HG03439 (cell line): ENCODE results near the gene NDRG4.
A peak's percentile ranks its signal among the peaks of the same experiment; 100 is the strongest.

ENCODE experiments used
- ATAC-seq: cut with Tn5 transposase; IDR thresholded peaks from one replicate; pipeline ENCODE4 v1.9.1; 2021; ENCODE audit warnings: mild to moderate bottlenecking, moderate library complexity; ENCODE audit not compliant: unreplicated experiment

NDRG4 gene

DNA sequence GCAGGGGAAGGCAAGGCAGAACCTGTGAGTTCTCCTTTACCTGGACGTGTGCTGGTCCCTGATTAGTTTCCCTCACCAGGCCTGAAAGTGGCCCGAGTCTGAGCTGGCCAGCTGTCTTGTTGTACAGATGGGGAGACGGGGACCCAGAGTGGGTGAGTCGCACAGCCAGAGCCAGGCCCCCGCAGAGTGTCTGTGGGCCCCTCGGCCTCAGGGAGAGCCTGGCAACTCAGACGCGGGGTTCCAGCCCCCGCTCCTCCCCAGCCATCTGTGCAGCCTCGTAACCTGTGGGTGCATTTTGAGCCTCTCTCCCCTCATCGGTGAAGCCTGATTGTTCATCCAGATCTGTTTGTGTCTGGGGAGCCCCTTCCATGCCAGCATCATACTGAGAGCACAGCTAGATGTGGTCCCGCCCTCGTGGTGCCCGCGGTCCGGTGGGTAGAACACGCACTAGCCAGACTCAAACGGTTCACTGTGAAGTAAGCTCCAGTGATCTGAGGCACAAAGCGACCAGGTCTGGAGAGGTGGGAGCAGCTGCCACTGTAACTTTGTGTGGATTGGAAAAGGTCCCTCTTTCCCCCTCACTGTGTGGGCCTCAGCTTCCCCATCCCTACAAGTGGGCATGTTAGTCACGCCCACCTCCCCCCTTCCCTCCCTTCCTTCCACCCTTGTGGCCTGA lies 6.0 kb upstream of the NDRG4 start:
- no peak for ATAC-seq

DNA sequence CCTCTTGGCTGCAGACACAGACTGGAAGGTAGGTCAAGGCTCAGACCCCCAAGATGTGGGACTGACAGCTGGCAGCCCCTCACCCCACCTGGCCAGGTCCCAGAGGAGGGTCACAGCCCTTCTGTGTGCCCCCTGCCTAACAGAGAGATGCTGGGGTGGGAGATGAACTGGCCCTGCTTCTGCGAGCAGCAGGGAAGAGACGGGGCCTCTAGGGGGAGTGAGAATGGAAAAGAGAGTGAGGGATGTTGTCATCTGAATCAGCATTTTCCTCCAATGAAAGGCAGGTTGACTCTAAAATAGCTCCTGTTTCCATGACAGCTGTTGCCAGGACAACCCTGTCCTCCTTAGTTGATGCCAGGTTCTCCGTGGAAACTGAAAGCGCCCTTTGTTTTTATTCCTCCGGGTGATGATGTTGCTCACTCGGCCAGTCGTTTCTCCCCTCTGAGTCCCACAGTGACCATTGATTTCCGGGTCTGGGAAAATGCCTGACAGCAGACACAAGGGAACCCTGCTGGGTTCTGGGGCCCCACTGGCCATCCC lies 4.9 kb upstream of the NDRG4 start:
- peak; percentile 48 for ATAC-seq

DNA sequence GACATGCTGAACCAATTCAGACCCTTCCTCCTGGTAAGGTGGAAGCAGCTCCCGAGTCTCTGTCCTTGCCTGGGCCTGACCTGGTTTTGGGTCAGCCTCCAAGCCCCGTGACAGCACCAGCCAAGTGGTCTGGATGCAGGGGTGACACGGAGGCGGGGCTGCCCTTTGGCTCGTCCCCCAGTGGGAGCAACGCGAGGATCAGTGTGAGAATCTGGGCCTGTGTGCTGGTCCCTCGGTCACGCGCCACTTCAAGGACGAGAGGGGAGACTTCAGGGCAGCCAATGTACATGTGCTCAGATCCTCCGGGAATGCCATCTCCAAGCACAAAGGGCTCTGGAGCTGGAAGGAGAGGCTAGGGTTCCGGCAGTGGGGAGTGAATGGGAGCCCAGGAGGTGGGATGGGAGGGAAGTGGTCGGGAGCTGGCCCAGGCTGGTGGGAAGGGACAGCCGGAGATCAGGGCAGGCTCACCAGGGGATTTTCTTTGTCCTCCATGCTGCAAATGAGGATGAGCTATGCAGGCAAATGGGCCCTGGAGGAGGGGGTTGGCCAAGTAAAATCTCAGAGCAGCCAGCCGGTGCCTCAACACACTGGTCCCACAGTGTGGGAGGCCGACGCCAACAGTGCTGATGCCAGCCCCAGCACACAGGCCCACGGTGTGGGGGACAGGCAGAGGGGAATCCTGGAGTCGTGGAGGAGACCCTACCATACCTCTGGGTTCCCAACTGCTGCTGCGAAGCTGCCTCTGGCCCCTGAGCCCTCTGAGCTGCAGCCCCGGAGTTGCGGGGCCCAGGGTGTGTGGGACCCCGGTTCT lies 4.2 kb upstream of the NDRG4 start:
- ATAC-seq, result no peak

DNA sequence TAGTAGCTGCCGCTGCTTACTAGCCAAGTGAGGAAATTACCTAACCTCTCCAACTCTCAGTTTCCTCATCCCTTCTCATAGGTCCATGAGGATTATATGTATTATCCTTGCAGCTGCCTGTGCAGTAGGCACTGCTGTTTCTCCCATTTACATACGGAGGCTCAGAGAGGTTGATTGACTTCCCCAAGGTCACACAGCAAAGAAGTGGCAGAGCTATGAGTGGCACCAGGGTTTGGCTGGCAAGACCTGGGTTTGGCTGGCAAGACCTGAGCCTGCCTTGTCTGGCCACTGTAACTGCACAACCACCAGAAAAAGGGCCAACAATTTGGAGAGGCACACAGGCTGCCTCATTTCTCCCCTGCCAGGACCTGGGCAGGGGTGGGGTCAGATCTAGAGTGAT lies 2.5 kb upstream of the NDRG4 start:
- ATAC-seq, result no peak

DNA sequence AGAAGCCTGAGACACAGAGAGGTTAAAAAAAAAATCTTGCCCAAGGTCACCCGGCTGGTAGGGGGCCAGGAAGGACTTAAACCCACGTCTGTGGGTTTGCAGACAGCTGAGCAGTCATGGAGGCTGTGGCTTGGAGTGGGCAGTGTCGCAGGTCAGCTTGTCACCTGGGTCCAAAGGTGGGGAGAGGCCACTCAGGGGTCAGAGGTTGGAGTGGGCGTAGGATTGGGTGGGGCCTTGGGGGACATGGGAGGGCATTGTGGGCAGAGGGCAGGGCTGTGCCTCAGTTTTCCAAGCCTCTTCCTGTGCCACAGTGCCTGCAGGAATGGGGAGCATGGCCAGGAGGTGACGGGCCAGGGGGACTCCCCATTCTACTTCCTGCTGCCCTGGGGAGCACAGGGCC lies 2.0 kb upstream of the NDRG4 start:
- no peak for ATAC-seq

DNA sequence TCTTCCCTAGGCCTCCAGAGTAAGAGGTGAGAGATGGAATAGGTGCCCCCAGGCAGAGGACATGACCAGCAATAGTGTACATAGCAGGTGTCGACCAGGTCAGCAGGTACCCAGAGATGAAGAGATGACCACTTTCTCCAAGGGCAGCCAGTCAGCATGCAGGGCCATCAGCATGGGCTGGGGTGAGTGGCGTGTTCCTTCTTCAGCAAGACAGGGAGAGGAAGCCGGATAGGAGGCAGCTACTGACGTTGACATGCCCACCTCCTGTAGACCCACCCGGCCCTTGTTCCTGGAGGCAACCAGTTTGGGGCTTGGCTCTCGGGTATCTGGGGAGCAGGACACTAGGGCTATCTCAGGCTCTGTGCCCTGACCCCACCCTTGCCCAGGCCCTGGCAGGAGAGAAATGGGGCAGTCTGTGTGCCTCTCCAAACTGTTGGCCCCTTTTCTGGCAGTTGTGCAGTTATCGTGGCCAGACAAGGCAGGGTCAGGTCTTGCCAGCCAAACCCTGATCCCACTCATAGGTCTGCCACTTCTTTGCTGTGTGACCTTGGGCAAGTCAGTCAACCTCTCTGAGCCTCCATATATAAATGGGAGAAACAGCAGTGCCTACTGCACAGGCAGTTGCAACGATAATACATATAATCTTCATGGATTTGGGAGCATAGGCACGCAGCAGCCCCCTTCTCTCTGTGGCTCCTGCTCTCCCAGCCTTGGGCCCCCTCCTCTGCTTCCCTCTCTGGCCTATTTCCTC lies 1.4 kb upstream of the NDRG4 start:
- no peak for ATAC-seq

DNA sequence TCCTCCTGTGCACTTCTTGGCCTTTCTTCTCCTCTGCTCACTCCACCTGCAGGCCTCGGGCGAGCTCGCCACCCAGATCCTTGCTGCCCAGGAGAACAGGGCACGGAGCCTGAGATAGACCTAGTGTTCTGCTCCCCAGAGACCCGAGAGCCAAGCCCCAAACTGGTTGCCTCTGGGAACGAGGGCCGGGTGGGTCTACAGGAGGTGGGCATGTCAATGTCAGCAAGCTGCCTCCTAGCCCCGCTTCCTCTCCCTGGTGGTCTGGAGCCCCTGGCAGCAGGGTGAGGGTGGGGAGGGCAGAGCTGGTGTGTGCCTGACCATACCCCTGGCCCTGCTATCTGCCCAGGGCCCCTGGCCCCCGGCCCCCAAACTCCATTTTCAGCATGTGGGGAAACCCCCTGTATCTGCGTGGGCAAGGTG lies 841 bp upstream of the NDRG4 start:
- no peak for ATAC-seq

DNA sequence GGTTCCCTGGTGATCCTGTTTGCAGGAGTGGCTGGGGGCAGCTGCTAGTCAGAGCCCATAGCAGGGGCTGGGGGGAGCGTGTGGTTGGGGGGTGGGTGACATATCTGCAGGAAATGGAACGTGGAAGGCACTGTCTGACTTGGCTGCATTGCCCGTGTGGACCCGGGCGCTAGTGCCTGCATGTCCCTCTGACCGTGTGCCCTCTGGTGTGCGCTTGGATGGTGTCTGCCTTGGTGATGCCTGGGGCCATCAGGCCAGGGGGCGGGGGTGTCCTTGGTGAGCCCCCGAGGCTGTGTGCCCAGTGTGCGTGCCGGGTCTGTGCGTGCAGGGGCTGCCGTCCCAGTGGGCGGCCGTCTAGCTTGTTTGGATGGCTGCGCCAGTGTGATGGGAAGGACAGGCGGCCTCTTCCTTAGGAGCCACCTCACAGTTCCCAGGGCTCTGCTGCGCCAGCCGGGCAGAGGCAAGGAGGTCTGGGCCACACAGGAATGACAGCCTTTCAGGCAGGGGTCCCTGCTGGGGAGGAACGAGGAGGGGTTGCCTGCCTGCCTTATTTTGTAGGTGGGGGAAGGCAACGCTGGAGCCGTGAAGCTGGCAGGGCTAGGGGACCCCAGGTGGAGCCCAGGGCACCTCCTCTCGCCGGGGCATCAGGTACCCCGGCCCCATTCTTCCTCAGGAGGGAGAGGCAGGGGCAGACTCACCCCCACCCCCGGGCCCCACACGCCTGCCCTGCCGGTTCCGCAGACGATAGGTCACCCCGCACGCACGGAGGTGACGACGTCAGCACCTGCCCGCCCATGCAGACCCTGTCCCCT lies 693 bp downstream of the NDRG4 start:
- no peak for ATAC-seq

DNA sequence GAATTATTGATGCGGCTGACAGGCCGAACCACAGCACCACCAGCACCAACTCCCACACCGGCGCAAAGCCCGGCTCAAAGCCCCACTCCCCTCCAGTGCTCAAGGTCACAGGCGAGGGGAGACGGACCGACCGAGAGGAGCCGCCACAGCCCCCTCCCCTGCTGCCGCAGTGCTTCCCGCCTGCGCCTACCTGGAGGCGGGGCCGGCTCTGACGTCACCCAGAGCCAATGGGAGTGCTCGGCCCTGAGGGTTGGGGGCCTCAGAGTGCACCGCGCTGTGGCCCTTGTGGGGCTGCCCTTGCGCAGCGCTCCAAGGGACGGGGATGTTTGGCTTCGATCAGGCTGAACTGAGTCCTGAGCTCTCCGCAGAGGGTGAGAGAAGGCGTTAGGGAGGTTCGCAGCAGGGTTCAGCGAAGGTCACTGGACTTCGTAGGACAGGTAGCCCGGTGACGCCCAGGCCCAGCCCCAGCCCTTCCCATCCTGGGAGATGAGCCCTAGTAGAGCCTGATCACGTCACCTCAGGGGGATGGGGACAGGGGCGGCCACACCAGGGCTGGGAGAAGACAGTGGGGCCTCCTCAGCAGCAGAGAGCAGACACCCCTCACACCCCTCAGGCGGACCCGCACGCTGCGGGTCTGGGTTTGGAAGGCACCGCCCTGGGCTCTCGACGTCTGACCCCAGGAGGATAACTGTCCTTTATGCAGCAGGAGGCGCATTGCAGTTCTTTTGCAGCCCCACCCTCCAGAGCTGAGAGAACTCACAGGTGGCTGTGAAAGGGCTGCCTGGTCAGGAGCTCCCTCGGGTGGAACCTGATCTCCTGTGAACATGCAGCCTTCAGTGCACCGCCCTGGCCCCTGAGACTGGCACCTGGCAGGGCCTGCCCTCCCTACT lies 1.5 kb downstream of the NDRG4 start:
- no peak for ATAC-seq

DNA sequence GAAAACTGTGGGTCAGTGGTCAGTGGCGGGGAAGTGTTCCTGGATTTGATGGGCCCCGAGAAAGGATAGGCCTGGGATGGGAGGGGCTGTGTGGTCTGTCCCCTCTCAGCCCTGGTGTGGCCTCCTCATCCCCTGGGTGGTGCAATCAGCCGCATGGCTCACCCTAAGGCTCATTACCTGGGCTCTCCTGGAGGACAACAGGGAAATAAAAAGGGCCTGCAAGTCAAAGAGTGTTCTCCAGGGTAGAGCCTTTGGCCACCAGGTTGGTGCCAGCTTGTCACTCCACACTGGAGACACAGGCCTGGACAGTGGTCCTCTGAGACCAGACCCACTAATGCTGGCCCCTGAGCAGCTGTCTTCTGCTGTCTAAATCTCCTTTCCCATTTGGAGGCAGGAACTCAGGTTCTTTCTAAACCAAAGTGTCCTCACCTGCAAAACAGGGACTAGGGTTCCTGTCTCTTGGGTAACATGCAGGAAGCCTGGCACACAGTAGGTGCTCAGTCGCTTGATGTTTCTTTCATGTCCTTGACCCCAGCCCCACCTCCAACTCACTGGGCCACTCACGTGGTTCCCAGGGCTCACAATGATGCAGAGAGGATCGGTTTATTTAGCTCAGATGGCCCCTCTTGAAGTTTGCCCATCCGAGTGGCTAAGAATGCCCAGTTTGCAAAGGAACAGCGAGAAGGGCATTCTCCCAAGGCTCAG lies 2.4 kb downstream of the NDRG4 start:
- ATAC-seq, result no peak

DNA sequence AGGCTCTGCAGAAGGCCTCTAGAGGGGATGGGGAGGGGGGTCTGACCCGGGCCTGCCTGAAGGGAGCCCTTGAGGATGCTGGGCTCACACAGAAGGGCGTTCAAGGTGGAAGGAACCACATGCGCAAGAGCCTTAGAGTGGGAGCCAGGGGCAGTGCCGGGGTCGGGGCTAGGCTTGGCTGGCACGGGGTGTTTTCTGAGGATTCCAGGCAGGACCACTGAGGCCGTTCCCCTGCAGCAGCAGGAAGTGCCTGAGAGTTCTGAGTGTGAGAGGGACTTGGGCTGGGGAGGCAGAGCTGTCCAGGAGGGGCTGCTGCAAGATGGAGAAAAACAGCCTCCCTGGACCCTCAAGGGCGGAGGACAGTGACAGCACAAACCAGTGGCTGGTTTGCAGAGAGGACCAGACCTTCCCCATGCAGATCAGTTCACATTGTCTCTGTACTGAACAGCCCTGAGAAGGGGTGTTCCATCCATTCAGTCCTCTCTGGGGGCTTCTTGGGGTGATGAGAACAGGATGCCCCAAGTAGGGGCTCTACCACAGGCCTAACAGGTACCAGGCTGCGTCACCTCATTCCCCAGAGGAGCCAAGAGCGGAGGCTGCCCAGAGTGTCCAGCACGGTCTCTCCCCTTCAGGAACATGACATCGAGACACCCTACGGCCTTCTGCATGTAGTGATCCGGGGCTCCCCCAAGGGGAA lies 3.4 kb downstream of the NDRG4 start:
- no peak for ATAC-seq

DNA sequence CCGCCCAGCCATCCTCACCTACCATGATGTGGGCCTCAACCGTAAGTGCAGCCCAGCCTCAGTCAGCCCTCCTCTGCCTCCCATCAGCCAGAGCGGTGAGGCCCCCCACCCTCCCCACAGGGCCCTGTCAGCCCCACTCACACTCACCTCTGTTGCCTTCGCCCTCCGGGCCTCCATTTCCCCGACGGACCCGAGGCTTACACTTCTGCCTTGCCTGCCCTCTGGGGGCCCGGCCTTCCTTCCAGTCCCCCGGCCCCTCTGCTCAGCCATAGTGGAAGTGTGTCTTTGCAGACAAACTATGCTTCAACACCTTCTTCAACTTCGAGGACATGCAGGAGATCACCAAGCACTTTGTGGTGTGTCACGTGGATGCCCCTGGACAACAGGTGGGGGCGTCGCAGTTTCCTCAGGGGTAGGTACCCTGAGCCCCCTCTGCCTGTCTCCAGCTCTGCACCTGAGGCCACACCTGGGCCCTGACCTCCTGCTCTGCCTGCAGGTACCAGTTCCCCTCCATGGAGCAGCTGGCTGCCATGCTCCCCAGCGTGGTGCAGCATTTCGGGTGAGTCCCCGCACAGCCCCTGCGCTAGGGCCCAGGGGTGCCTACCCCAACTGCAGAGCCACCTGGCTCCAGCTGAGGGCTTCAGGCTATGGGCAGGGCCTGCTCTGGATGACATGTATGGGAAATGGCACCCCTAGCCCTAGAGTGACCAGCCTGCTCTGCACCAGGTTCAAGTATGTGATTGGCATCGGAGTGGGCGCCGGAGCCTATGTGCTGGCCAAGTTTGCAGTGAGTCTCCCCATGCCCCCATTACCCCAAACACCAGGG lies 4.1 kb downstream of the NDRG4 start:
- no peak for ATAC-seq

DNA sequence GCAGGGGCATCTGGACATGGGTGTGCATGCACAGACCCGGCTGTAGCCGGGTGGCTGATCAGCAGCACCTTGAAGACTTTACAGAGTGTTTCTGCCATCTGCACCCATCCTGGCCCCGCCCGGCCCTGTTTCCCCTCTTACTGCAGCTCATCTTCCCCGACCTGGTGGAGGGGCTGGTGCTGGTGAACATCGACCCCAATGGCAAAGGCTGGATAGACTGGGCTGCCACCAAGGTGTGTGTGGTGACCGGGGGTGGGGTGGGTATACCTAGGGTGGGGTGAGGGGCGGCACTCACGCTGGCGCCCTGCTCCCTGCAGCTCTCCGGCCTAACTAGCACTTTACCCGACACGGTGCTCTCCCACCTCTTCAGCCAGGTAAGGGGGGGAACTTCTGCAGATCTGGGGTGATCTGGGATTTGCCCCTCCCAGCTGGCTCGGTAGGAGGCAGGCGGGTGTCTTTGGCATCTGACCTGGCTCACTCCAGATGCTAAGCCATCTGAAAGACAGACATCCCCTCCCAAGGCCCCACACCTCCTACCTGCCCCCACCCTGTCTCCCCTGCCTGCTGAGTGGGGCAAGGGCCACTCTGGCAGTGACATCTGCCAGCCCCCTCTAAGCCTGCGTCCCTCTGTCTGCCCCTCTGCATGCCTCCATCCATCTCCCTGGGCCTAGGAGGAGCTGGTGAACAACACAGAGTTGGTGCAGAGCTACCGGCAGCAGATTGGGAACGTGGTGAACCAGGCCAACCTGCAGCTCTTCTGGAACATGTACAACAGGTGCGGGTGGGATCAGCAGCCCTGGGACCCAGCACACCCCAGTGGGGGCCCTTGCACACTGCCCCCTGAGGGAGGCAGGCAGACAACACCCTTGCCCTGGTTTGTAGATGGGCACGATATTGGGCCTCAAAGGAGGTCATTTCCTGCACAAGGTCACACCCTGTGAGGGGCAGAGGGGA lies 6.6 kb downstream of the NDRG4 start:
- no peak for ATAC-seq

DNA sequence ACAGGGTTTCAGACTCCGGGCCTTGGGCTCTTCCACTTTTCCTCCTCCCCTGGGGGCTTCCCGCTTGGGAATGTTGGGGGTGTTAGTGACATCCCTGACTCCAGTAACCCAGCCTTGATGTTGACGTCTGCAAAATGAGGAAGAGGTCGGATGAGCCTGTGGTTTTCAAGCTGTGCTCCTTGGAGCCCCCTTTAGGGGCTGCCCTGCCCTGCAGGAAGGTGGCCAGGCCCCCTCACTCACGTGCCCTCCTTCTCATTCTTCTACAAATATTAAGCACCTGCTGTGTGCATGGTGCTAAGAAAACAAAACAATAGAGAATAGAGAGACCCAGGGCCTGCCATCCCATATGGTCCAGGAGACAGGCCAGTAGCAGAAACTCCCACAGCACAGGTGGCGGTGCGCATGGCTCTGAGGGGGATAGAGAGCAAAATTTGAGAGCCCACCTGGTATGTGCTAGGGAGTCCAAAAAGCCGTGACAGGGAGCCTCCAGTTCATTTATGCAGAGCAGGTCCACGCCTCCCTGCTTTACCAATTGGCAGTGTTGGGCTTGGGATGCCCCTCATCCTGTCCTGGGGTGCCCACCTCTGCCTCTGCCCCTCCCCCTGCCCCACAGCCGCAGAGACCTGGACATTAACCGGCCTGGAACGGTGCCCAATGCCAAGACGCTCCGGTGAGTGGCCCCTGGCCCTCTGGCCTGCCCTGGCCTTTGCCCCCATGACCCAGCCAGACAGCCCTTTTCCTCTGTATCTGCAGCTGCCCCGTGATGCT lies 7.4 kb downstream of the NDRG4 start:
- no peak for ATAC-seq

DNA sequence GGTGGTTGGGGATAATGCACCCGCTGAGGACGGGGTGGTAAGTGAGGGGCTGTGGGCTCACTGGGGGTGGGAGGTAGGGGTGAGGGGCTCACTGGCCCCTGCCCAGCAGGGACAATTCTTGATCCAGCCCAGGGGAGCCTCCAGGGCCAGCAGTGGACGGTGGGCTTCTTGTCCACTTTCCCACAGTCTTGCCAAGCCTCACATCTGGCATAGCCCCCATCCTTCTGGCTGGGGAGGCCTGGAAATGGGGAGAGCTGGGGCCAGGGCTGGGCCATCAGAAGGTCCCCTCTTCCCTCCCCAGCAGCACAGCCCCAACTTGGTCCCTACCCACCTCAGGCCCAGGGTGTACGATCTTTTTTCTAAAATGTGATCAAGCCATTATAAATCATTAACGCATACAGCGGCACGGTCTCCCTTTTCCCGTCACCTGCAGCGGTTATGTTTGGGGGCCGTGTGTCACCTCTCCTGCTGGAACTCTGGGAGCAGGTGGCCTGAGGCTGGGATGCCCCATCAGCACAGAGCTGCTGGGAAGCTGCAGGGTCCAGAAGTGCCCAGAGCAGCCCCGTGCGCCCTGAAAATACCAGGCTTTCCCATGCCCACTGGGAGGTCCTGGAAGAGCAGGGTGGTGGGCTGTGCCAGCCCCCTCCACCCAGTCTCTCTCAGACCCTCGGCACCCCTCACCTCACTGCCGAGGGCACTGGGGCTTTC lies 8.2 kb downstream of the NDRG4 start:
- no peak for ATAC-seq
